ENCODE data around the gene ITGA6.

DNA sequence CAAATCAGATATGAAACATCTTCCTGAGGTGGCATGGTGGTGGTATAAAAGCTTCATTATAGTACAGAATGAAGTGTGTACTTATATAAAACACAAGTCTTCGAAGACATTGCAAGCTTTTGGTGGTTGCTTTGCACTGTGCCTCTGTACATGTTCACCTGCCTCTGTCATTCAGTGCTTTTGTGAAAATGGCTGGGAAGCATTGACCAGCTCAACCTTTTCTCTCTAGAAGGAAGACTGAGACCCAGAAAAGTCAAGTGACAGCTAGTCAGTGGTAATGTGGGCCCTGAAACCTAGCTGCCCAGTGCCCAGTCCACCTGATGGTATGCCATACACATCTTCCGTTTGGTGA lies 12.1 kb downstream of the ITGA6 start:
- no peak for TF ChIP-seq EP300 (IDR thresholded peaks at IDR 0.05)
- no peak for TF ChIP-seq ZC3H11A (IDR thresholded peaks at IDR 0.05)
- TF ChIP-seq JUN (IDR thresholded peaks at IDR 0.05), result no peak
- TF ChIP-seq, protein P1, sequence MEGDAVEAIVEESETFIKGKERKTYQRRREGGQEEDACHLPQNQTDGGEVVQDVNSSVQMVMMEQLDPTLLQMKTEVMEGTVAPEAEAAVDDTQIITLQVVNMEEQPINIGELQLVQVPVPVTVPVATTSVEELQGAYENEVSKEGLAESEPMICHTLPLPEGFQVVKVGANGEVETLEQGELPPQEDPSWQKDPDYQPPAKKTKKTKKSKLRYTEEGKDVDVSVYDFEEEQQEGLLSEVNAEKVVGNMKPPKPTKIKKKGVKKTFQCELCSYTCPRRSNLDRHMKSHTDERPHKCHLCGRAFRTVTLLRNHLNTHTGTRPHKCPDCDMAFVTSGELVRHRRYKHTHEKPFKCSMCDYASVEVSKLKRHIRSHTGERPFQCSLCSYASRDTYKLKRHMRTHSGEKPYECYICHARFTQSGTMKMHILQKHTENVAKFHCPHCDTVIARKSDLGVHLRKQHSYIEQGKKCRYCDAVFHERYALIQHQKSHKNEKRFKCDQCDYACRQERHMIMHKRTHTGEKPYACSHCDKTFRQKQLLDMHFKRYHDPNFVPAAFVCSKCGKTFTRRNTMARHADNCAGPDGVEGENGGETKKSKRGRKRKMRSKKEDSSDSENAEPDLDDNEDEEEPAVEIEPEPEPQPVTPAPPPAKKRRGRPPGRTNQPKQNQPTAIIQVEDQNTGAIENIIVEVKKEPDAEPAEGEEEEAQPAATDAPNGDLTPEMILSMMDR (IDR thresholded peaks at IDR 0.05), result no peak
- no peak for TF ChIP-seq CEBPB (IDR thresholded peaks at IDR 0.05)
- no peak for TF ChIP-seq CHD2 (IDR thresholded peaks at IDR 0.05; ENCODE audit: low read length, partially characterized antibody)
- TF ChIP-seq POLR2A (IDR thresholded peaks at IDR 0.05; ENCODE audit: low read length), result no peak
- no peak for TF ChIP-seq HOXA7 (CRISPR knock-in tag; IDR thresholded peaks at IDR 0.05)
- TF ChIP-seq EHF (CRISPR knock-in tag; IDR thresholded peaks at IDR 0.05), result no peak
- TF ChIP-seq, protein P2, sequence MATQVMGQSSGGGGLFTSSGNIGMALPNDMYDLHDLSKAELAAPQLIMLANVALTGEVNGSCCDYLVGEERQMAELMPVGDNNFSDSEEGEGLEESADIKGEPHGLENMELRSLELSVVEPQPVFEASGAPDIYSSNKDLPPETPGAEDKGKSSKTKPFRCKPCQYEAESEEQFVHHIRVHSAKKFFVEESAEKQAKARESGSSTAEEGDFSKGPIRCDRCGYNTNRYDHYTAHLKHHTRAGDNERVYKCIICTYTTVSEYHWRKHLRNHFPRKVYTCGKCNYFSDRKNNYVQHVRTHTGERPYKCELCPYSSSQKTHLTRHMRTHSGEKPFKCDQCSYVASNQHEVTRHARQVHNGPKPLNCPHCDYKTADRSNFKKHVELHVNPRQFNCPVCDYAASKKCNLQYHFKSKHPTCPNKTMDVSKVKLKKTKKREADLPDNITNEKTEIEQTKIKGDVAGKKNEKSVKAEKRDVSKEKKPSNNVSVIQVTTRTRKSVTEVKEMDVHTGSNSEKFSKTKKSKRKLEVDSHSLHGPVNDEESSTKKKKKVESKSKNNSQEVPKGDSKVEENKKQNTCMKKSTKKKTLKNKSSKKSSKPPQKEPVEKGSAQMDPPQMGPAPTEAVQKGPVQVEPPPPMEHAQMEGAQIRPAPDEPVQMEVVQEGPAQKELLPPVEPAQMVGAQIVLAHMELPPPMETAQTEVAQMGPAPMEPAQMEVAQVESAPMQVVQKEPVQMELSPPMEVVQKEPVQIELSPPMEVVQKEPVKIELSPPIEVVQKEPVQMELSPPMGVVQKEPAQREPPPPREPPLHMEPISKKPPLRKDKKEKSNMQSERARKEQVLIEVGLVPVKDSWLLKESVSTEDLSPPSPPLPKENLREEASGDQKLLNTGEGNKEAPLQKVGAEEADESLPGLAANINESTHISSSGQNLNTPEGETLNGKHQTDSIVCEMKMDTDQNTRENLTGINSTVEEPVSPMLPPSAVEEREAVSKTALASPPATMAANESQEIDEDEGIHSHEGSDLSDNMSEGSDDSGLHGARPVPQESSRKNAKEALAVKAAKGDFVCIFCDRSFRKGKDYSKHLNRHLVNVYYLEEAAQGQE (IDR thresholded peaks at IDR 0.05), result no peak
- TF ChIP-seq MAZ (IDR thresholded peaks at IDR 0.05; ENCODE audit: borderline replicate concordance, low read depth, low read length), result no peak
- TF ChIP-seq, protein P3, sequence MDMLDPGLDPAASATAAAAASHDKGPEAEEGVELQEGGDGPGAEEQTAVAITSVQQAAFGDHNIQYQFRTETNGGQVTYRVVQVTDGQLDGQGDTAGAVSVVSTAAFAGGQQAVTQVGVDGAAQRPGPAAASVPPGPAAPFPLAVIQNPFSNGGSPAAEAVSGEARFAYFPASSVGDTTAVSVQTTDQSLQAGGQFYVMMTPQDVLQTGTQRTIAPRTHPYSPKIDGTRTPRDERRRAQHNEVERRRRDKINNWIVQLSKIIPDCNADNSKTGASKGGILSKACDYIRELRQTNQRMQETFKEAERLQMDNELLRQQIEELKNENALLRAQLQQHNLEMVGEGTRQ (IDR thresholded peaks at IDR 0.05), result no peak

All from A549 (cell line).